ENCODE data around the gene ACOX2. TPM values are rescaled to one million over a fixed set of nuclear protein-coding genes. Genes with fewer than 3 reads are reported as not detected.

Gene ACOX2
- polyA plus RNA-seq, 3 donors: 2.4 to 2.5 (median 2.4) TPM

DNA sequence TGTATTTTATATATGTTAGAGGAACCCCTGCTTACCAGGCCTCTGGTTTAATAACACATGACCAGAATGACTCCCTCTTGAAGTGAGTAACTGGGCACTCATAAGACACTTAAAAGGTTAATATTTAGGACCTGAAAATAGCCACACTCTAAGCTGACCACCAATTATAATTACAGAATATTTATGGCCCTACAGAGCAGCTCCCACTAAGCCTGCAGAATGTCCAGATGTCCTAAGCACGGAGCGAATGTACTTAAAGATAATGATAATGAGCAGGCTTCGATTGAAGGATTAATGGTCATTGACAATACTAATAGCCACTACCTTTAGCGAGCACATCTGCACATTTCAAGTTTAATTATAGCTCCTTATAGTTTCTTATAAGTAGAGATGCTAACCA lies 67.9 kb downstream of the ACOX2 start:
- peaks cover 0 to 1% (median 0%) of the 10 kb centered on the region in 3 donors for H3K27me3 Mint-ChIP-seq (ENCODE audit: low read depth in 3 of 3)

GRCh38 chr3:58466899-58467563 lies 70.0 kb downstream of the ACOX2 start:
- Mint-ChIP-seq H3K36me3 (peaks cover 0 to 2% of the 10 kb centered on the region in 2 donors), H3K9me3 (no peaks in the 10 kb centered on the region)
- WGBS (ENCODE audit: insufficient coverage): 91% methylated on average over 3 of the region's 4 CpGs

More for the DNA sequence above, 67.9 kb downstream of the ACOX2 start:
- intact Hi-C loops (cut with micrococcal nuclease): loop anchor here in 1 of 2 donors (5.0 kb wide), 1 partner anchor 37 kb away; the partner anchor contains the start of gene PDHB
- no peak overlapping the region for H3K4me3 ChIP-seq (replicated peaks in 1 of 3; ENCODE audit: low read depth in 2 of 3, low read length in 3 of 3)
- peaks cover 0 to 2% of the 10 kb centered on the region in 2 donors for H3K36me3 Mint-ChIP-seq
- TF ChIP-seq, protein P1, sequence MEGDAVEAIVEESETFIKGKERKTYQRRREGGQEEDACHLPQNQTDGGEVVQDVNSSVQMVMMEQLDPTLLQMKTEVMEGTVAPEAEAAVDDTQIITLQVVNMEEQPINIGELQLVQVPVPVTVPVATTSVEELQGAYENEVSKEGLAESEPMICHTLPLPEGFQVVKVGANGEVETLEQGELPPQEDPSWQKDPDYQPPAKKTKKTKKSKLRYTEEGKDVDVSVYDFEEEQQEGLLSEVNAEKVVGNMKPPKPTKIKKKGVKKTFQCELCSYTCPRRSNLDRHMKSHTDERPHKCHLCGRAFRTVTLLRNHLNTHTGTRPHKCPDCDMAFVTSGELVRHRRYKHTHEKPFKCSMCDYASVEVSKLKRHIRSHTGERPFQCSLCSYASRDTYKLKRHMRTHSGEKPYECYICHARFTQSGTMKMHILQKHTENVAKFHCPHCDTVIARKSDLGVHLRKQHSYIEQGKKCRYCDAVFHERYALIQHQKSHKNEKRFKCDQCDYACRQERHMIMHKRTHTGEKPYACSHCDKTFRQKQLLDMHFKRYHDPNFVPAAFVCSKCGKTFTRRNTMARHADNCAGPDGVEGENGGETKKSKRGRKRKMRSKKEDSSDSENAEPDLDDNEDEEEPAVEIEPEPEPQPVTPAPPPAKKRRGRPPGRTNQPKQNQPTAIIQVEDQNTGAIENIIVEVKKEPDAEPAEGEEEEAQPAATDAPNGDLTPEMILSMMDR (IDR thresholded peaks at IDR 0.05): no peak
- H3K4me2 ChIP-seq (replicated peaks; ENCODE audit: extremely low read depth, low read length, poor library complexity, severe bottlenecking): no peak overlapping the region
- no peaks in the 10 kb centered on the region for H3K36me3 ChIP-seq (replicated peaks in 1 of 2; ENCODE audit: control insufficient read depth in 1 of 2, insufficient read depth in 2 of 2, low read length in 2 of 2)
- H3K27me3 ChIP-seq (ENCODE audit: control insufficient read depth in 2 of 2, insufficient read depth in 2 of 2, low read length in 2 of 2): no peaks in the 10 kb centered on the region
- DNase-seq: no peak
- no CpG with 5 or more reads among the region's 4 CpGs for WGBS (ENCODE audit: insufficient coverage)
- H4K20me1 ChIP-seq (ENCODE audit: insufficient read depth, low read length): no peaks in the 10 kb centered on the region
- peak overlapping the region in 1 of 2 donors; percentile 96 for H3K27ac ChIP-seq (ENCODE audit: low read depth in 1 of 2, low read length in 2 of 2)
- H3K4me1 ChIP-seq (ENCODE audit: control insufficient read depth in 1 of 2, insufficient read depth in 2 of 2, low read length in 2 of 2): peaks cover 49 to 55% of the 10 kb centered on the region in 2 donors
- peak overlapping the region in 1 of 7 donors; percentile 7 for H3K27ac Mint-ChIP-seq
- H3K9me3 ChIP-seq (replicated peaks in 1 of 2; ENCODE audit: control insufficient read depth in 1 of 2, insufficient read depth in 1 of 2, low read length in 2 of 2): no peaks in the 10 kb centered on the region
- H3K9ac ChIP-seq (ENCODE audit: insufficient read depth, low read length, poor library complexity, severe bottlenecking): no peak overlapping the region
- no peak overlapping the region for H3K4me3 Mint-ChIP-seq
- H3K9me3 Mint-ChIP-seq: no peaks in the 10 kb centered on the region
- H3K79me2 ChIP-seq (ENCODE audit: insufficient read depth, low read length): peaks cover 26% of the 10 kb centered on the region
- no peak overlapping the region for H2AFZ ChIP-seq (ENCODE audit: insufficient read depth, low read depth, low read length, poor library complexity, severe bottlenecking)
- peaks cover 47% of the 10 kb centered on the region for H3K4me1 Mint-ChIP-seq

More at GRCh38 chr3:58466899-58467563, 70.0 kb downstream of the ACOX2 start:
- DNase-seq: no peak
- no peak overlapping the region for H3K27ac Mint-ChIP-seq
- intact Hi-C loops (cut with micrococcal nuclease): loop anchor here in 1 of 2 donors (5.0 kb wide), 1 partner anchor 35 kb away; the partner anchor contains the start of gene PDHB
- TF ChIP-seq, protein P1 (IDR thresholded peaks at IDR 0.05): no peak
- H3K4me1 Mint-ChIP-seq: peaks cover 41% of the 10 kb centered on the region
- Histone ChIP-seq H2AFZ (ENCODE audit: insufficient read depth, low read depth, low read length, poor library complexity, severe bottlenecking) (no peak overlapping the region), H3K27ac (ENCODE audit: low read depth in 1 of 2, low read length in 2 of 2) (no peak overlapping the region), H4K20me1 (ENCODE audit: insufficient read depth, low read length) (no peaks in the 10 kb centered on the region), H3K79me2 (ENCODE audit: insufficient read depth, low read length) (peaks cover 5% of the 10 kb centered on the region), H3K36me3 (replicated peaks in 1 of 2; ENCODE audit: control insufficient read depth in 1 of 2, insufficient read depth in 2 of 2, low read length in 2 of 2) (no peaks in the 10 kb centered on the region), H3K27me3 (ENCODE audit: control insufficient read depth in 2 of 2, insufficient read depth in 2 of 2, low read length in 2 of 2) (no peaks in the 10 kb centered on the region), H3K4me3 (replicated peaks in 1 of 3; ENCODE audit: low read depth in 2 of 3, low read length in 3 of 3) (no peak overlapping the region), H3K9me3 (replicated peaks in 1 of 2; ENCODE audit: control insufficient read depth in 1 of 2, insufficient read depth in 1 of 2, low read length in 2 of 2) (no peaks in the 10 kb centered on the region), H3K9ac (ENCODE audit: insufficient read depth, low read length, poor library complexity, severe bottlenecking) (no peak overlapping the region), H3K4me1 (ENCODE audit: control insufficient read depth in 1 of 2, insufficient read depth in 2 of 2, low read length in 2 of 2) (peaks cover 42 to 49% of the 10 kb centered on the region in 2 donors), H3K4me2 (replicated peaks; ENCODE audit: extremely low read depth, low read length, poor library complexity, severe bottlenecking) (no peak overlapping the region)
- H3K27me3 Mint-ChIP-seq (ENCODE audit: low read depth in 3 of 3): peaks cover 0 to 1% (median 0%) of the 10 kb centered on the region in 3 donors
- no peak overlapping the region for H3K4me3 Mint-ChIP-seq
